Panc1 (cell line): ENCODE results near the gene COQ8A.

Source experiments
- POLR2AphosphoS5 ChIP-seq: IDR thresholded peaks from 2 replicates; pipeline ENCODE4 v1.6.1; 2012; ENCODE audit warnings: mild to moderate bottlenecking, low read depth, low read length, moderate library complexity
- TF ChIP-seq, protein P1 (sequence below): fragments of 450-650 bp; IDR thresholded peaks from 2 replicates; pipeline ENCODE4 v1.5.1; 2017; ENCODE audit warnings: mild to moderate bottlenecking
- TF ChIP-seq, protein P2 (sequence below), 2 experiments: IDR thresholded peaks; 2 replicates each; pipeline ENCODE4 v1.6.1; 2011 to 2012; ENCODE audit warnings: low read depth in 2 of 2, control low read depth in 1 of 2, low read length in 1 of 2, mild to moderate bottlenecking in 1 of 2, moderate library complexity in 1 of 2; ENCODE audit not compliant: insufficient read depth in 1 of 2

DNA sequence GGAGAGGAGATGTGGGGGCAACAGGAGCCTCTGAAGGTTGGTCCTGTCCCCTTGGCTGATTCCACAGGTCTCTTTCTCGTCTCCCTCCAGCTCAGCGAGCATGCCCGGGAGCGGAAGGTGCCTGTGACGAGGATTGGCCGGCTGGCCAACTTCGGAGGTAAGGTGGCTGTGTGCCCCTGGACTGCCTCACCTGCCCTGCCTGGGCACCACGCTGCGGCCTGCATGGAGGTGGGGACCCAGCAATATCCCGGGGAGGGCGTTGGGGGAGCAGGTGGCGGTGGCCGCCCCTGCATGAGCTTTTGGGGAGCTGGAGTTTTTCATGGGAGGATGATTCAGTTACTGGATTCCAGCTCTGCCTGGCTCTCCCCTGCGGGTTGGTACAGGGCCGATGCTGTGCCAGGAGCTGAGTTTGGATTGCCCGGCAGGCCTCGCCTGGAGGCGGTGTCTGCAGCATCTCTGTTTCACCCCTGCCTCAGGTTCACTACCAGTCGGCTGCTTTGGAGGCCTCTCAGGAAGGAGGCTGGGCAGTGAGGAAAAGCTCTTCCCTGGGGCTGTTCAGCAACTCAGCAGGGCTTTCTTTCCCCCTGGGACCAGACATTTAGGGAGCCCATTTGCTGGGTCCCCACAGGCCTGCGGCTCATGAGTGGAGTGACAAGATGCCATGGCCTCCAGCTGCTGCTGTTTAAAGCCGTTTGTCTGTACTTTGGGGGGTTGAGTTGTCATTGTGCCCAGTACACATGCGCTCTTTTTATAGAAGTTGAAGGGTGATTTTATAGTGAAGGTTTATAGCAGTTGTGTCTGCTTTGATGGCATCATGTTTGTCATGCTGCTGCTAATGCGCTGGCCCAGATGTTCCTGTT lies 25.7 kb downstream of the COQ8A start:
- TF ChIP-seq, protein P1, sequence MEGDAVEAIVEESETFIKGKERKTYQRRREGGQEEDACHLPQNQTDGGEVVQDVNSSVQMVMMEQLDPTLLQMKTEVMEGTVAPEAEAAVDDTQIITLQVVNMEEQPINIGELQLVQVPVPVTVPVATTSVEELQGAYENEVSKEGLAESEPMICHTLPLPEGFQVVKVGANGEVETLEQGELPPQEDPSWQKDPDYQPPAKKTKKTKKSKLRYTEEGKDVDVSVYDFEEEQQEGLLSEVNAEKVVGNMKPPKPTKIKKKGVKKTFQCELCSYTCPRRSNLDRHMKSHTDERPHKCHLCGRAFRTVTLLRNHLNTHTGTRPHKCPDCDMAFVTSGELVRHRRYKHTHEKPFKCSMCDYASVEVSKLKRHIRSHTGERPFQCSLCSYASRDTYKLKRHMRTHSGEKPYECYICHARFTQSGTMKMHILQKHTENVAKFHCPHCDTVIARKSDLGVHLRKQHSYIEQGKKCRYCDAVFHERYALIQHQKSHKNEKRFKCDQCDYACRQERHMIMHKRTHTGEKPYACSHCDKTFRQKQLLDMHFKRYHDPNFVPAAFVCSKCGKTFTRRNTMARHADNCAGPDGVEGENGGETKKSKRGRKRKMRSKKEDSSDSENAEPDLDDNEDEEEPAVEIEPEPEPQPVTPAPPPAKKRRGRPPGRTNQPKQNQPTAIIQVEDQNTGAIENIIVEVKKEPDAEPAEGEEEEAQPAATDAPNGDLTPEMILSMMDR: no peak
- no peak for TF ChIP-seq POLR2AphosphoS5
- TF ChIP-seq, protein P2, sequence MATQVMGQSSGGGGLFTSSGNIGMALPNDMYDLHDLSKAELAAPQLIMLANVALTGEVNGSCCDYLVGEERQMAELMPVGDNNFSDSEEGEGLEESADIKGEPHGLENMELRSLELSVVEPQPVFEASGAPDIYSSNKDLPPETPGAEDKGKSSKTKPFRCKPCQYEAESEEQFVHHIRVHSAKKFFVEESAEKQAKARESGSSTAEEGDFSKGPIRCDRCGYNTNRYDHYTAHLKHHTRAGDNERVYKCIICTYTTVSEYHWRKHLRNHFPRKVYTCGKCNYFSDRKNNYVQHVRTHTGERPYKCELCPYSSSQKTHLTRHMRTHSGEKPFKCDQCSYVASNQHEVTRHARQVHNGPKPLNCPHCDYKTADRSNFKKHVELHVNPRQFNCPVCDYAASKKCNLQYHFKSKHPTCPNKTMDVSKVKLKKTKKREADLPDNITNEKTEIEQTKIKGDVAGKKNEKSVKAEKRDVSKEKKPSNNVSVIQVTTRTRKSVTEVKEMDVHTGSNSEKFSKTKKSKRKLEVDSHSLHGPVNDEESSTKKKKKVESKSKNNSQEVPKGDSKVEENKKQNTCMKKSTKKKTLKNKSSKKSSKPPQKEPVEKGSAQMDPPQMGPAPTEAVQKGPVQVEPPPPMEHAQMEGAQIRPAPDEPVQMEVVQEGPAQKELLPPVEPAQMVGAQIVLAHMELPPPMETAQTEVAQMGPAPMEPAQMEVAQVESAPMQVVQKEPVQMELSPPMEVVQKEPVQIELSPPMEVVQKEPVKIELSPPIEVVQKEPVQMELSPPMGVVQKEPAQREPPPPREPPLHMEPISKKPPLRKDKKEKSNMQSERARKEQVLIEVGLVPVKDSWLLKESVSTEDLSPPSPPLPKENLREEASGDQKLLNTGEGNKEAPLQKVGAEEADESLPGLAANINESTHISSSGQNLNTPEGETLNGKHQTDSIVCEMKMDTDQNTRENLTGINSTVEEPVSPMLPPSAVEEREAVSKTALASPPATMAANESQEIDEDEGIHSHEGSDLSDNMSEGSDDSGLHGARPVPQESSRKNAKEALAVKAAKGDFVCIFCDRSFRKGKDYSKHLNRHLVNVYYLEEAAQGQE (IDR thresholded peaks at IDR 0.05; ENCODE audit: insufficient read depth in 1 of 2, low read depth in 2 of 2, low read length in 1 of 2): no peak
